Loucy (cell line): ENCODE results near the gene KIAA0232.

Experiments
- CTCF ChIP-seq: fragments of 200-600 bp; sonication (generic); conservative IDR thresholded peaks from 2 replicates; pipeline ENCODE4 v1.5.1; 2014; ENCODE audit warnings: mild to moderate bottlenecking, antibody characterized with exemption, low read length
- EZH2phosphoT487 ChIP-seq: fragments of 200-600 bp; IDR thresholded peaks from 2 replicates; pipeline ENCODE4 v1.6.1; 2018; ENCODE audit warnings: antibody characterized with exemption, mild to moderate bottlenecking, moderate library complexity, borderline replicate concordance

GRCh38 chr4:6900956-6901355 is 118.4 kb downstream of the KIAA0232 start:
- TF ChIP-seq CTCF = no peak
- no peak for TF ChIP-seq EZH2phosphoT487
